HepG2 (cell line): ENCODE measurements around the gene SERINC5. TPM values are rescaled to one million over a fixed set of nuclear protein-coding genes. Genes with fewer than 3 reads are reported as not detected.

ENCODE experiments used
- FOXO4 ChIP-seq: sonication (generic); formaldehyde crosslinking; conservative IDR thresholded peaks from 2 replicates; pipeline ENCODE4 v1.8.1; 2023; ENCODE audit warnings: missing genetic modification reagents
- MLLT10 ChIP-seq: sonication (generic); formaldehyde crosslinking; IDR thresholded peaks from 2 replicates; pipeline ENCODE4 v1.4.0; 2020; ENCODE audit warnings: missing genetic modification reagents
- SCMH1 ChIP-seq: sonication (generic); formaldehyde crosslinking; IDR thresholded peaks from 2 replicates; pipeline ENCODE4 v1.9.0; 2021; ENCODE audit warnings: missing genetic modification reagents, mild to moderate bottlenecking, borderline replicate concordance
- SOX13 ChIP-seq, 3 experiments: fragments of 450-650 bp in 1 of 3; sonication (generic) in 1 of 3; formaldehyde crosslinking in 1 of 3; IDR thresholded peaks in 2 of 3; conservative IDR thresholded peaks in 1 of 3; 2 replicates each; pipeline versions ENCODE4 v1.5.0 to v1.6.1; 2016 to 2020; ENCODE audit warnings: antibody characterized with exemption in 1 of 3, mild to moderate bottlenecking in 1 of 3, missing compliant biosample characterization in 1 of 3, missing genetic modification reagents in 1 of 3, moderate library complexity in 1 of 3
- SP140L ChIP-seq: sonication (generic); formaldehyde crosslinking; IDR thresholded peaks from 2 replicates; pipeline ENCODE4 v1.4.0; 2020; ENCODE audit warnings: missing genetic modification reagents, borderline replicate concordance
- SSRP1 ChIP-seq: IDR thresholded peaks from 2 replicates; pipeline ENCODE4 v1.6.1; 2016; ENCODE audit warnings: control low read depth
- STAT5B ChIP-seq: sonication (generic); formaldehyde crosslinking; IDR thresholded peaks from 2 replicates; pipeline ENCODE4 v1.4.0; 2020; ENCODE audit warnings: missing genetic modification reagents
- ZBTB14 ChIP-seq: sonication (generic); formaldehyde crosslinking; IDR thresholded peaks from 2 replicates; pipeline ENCODE4 v1.4.0; 2020; ENCODE audit warnings: missing genetic modification reagents
- ZFP36L1 ChIP-seq: sonication (generic); formaldehyde crosslinking; IDR thresholded peaks from 2 replicates; pipeline ENCODE4 v1.8.0; 2022; ENCODE audit warnings: mild to moderate bottlenecking, missing genetic modification reagents, moderate library complexity
- ZFP41 ChIP-seq: sonication (generic); formaldehyde crosslinking; IDR thresholded peaks from 2 replicates; pipeline ENCODE4 v1.4.0; 2020; ENCODE audit warnings: mild to moderate bottlenecking, missing genetic modification reagents, borderline replicate concordance
- ZFP82 ChIP-seq: sonication (generic); formaldehyde crosslinking; IDR thresholded peaks from 2 replicates; pipeline ENCODE4 v1.5.1; 2020; ENCODE audit warnings: mild to moderate bottlenecking, missing genetic modification reagents, borderline replicate concordance
- ZKSCAN1 ChIP-seq: fragments of 150-350 bp; IDR thresholded peaks from 2 replicates; pipeline ENCODE4 v1.6.1; 2014; ENCODE audit warnings: low read length
- ZNF207 ChIP-seq: fragments of 450-650 bp; IDR thresholded peaks from 2 replicates; pipeline ENCODE4 v1.6.1; 2016; ENCODE audit warnings: antibody characterized with exemption, borderline replicate concordance
- ZNF264 ChIP-seq: sonication (generic); formaldehyde crosslinking; IDR thresholded peaks from 2 replicates; pipeline ENCODE4 v1.4.0; 2020; ENCODE audit warnings: missing genetic modification reagents
- ZNF510 ChIP-seq: sonication (generic); formaldehyde crosslinking; IDR thresholded peaks from 2 replicates; pipeline ENCODE4 v1.4.0; 2020; ENCODE audit warnings: low read depth, mild to moderate bottlenecking, missing genetic modification reagents
- ZNF577 ChIP-seq: sonication (generic); formaldehyde crosslinking; IDR thresholded peaks from 2 replicates; pipeline ENCODE4 v1.4.0; 2020; ENCODE audit warnings: mild to moderate bottlenecking, low read depth, missing genetic modification reagents, borderline replicate concordance
- ZNF703 ChIP-seq: sonication (generic); formaldehyde crosslinking; IDR thresholded peaks from 2 replicates; pipeline ENCODE4 v1.5.1; 2020; ENCODE audit warnings: missing genetic modification reagents, mild to moderate bottlenecking, moderate library complexity, borderline replicate concordance
- ZNF749 ChIP-seq: sonication (generic); formaldehyde crosslinking; IDR thresholded peaks from 2 replicates; pipeline ENCODE4 v1.8.0; 2022; ENCODE audit warnings: mild to moderate bottlenecking, missing genetic modification reagents, moderate library complexity, borderline replicate concordance
- ZNF768 ChIP-seq: sonication (generic); formaldehyde crosslinking; IDR thresholded peaks from 2 replicates; pipeline ENCODE4 v1.4.0; 2020; ENCODE audit warnings: missing genetic modification reagents
- ZNF878 ChIP-seq: sonication (generic); formaldehyde crosslinking; IDR thresholded peaks from 2 replicates; pipeline ENCODE4 v1.8.1; 2023; ENCODE audit warnings: mild to moderate bottlenecking, missing genetic modification reagents, moderate library complexity
- polyA plus RNA-seq, 8 experiments: library from polyadenylated mRNA; depleted of rRNA in 3 of 8; stranded (reverse) in 7 of 8; unstranded in 1 of 8; fragments of >200 nt; fragmentation: Illumina TruSeq in 4 of 8; extraction: Trizol in 4 of 8; gene quantifications; 2 replicates each; pipeline versions ENCODE4 v1.2.1 to v1.2.3, GENCODE V29; 2011 to 2016; ENCODE audit warnings: low read depth in 4 of 8, missing spikeins in 1 of 8, mixed read lengths in 1 of 8; ENCODE audit not compliant: insufficient read depth in 1 of 8
- total RNA-seq, 5 experiments: library from RNA; depleted of rRNA; stranded (reverse); fragments of >200 nt; fragmentation: Illumina TruSeq; extraction: Trizol; gene quantifications; 2 replicates each; pipeline ENCODE4 v1.2.3, GENCODE V29; 2016; ENCODE audit warnings: low read depth in 1 of 5
- TF ChIP-seq, protein P1 (sequence below): sonication (generic); formaldehyde crosslinking; conservative IDR thresholded peaks from 2 replicates; pipeline ENCODE4 v1.4.0; 2020; ENCODE audit warnings: missing genetic modification reagents
- TF ChIP-seq, protein P2 (sequence below): sonication (generic); formaldehyde crosslinking; IDR thresholded peaks from 2 replicates; pipeline ENCODE4 v1.4.0; 2020; ENCODE audit warnings: low read depth, mild to moderate bottlenecking, missing genetic modification reagents
- TF ChIP-seq, protein P3 (sequence below): sonication (generic); formaldehyde crosslinking; IDR thresholded peaks from 2 replicates; pipeline ENCODE4 v1.4.0; 2020; ENCODE audit warnings: missing genetic modification reagents

The SERINC5 gene
- total and polyA plus RNA-seq, 2 of the 13 experiments (the other 11 are each of a cell fraction or from before 2014, with no cell fraction given) = 17.3 to 22.8 TPM

DNA sequence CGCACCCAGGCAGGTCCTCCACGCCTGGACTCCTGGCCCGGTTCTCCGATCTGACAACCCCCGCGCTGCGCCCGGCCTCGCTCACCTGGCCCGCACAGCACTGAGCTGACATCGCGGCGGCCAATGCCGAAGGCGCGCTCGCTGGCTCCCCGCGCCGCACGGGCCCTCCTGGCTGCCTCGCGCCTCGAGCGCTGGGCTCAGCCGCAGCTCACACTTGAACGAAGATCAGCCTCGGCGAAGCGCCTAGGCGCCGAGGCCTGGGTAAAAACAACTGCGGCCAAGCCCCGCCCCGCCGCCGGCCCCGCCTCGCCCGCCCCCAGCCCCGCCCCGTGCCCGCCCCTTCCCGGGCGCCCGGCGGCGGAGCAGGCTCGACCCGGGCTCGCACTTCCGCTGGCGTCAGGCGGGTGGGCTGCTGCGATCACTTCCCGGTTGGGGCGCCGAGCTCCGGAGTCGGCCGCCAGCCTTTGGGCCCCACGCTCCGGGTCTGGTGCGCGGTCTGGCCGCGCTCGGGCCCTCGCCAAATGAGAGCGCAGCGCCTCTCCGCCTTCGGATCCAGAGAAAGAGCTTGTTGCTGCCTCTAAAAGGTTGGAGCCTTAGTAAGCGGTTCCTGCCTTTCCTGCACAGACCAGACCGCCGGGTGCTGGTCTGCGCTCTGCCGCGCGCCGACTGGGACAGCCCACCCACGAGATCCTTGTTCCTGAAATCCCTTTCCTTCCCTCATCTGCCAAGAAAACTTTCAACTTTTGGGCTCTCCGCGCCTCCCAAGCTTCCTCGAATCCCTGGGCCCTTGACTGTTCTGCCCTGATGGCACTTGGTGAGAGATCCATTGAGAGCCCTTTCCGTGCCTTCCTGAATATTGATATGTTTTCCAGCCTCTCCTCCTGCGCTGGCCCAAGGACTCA lies at the start of gene SERINC5 (continued):
- TF ChIP-seq, protein P1, sequence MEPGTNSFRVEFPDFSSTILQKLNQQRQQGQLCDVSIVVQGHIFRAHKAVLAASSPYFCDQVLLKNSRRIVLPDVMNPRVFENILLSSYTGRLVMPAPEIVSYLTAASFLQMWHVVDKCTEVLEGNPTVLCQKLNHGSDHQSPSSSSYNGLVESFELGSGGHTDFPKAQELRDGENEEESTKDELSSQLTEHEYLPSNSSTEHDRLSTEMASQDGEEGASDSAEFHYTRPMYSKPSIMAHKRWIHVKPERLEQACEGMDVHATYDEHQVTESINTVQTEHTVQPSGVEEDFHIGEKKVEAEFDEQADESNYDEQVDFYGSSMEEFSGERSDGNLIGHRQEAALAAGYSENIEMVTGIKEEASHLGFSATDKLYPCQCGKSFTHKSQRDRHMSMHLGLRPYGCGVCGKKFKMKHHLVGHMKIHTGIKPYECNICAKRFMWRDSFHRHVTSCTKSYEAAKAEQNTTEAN = peak; percentile 80; the same call in 1 of the 2 replicates
- TF ChIP-seq ZKSCAN1 (no peak), SP140L (no peak), SCMH1 (CRISPR knock-in tag) (no peak), ZNF768 (CRISPR knock-in tag) (peak; percentile 83), ZNF749 (CRISPR knock-in tag) (no peak), SOX13 (IDR thresholded peaks at IDR 0.05) (no peak), SOX13 (CRISPR knock-in tag; conservative IDR thresholded peaks at IDR 0.05 in 1 of 2, IDR thresholded peaks at IDR 0.05 in 1 of 2) (peak in 1 of 2 experiments; percentile 47; a peak in 2 of 4 replicates), ZNF264 (CRISPR knock-in tag) (no peak; the same call in 1 of the 2 replicates), ZNF703 (CRISPR knock-in tag) (peak; percentile 76; the same call in 1 of the 2 replicates), ZFP41 (CRISPR knock-in tag) (no peak), ZFP36L1 (no peak; the same call in 1 of the 2 replicates), ZNF207 (no peak), MLLT10 (no peak), SSRP1 (CRISPR knock-in tag) (no peak), STAT5B (CRISPR knock-in tag) (0 out of 2 replicates have a peak, but pooled peaks have one; percentile 49), ZNF577 (CRISPR knock-in tag) (no peak), ZBTB14 (no peak; the same call in 1 of the 2 replicates), ZNF878 (CRISPR knock-in tag) (no peak; the same call in 1 of the 2 replicates), ZNF510 (peak; percentile 30; the same call in 1 of the 2 replicates), FOXO4 (0 out of 2 replicates have a peak, but pooled peaks have one; percentile 66), ZFP82 (0 out of 2 replicates have a peak, but pooled peaks have one; percentile 67)
- TF ChIP-seq, protein P2, sequence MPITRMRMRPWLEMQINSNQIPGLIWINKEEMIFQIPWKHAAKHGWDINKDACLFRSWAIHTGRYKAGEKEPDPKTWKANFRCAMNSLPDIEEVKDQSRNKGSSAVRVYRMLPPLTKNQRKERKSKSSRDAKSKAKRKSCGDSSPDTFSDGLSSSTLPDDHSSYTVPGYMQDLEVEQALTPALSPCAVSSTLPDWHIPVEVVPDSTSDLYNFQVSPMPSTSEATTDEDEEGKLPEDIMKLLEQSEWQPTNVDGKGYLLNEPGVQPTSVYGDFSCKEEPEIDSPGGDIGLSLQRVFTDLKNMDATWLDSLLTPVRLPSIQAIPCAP = no peak
- TF ChIP-seq, protein P3, sequence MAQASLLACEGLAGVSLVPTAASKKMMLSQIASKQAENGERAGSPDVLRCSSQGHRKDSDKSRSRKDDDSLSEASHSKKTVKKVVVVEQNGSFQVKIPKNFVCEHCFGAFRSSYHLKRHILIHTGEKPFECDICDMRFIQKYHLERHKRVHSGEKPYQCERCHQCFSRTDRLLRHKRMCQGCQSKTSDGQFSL (CRISPR knock-in tag) = no peak
